ENCODE measurements around the gene THBS3.
"Not testable (repeated sequence)": the region's sequence is repeated elsewhere in the genome, so short reads cannot be mapped to it uniquely, and the experiment has no call there.

THBS3 gene

GRCh38 chr1:155167166-155168104 is 40.3 kb downstream of the THBS3 start:
- peak; percentile 88 for TF ChIP-seq CTCF (conservative IDR thresholded peaks at IDR 0.05; ENCODE audit: low read length)

GRCh38 chr1:155166471-155167165 is 41.1 kb downstream of the THBS3 start:
- no peak overlapping the region for H3K4me3 ChIP-seq (ENCODE audit: low read length)
- no peak for TF ChIP-seq CTCF (conservative IDR thresholded peaks at IDR 0.05; ENCODE audit: low read length)
- peak; percentile 20 for DNase-seq (ENCODE audit: low read depth)

More at GRCh38 chr1:155167166-155168104, 40.3 kb downstream of the THBS3 start:
- no peak overlapping the region for H3K4me3 ChIP-seq (ENCODE audit: low read length)
- DNase-seq (ENCODE audit: low read depth): peak; percentile 68

- H3K4me3 ChIP-seq (ENCODE audit: low read length): no peak overlapping the region
- no peak for TF ChIP-seq CTCF (conservative IDR thresholded peaks at IDR 0.05; ENCODE audit: low read length)
- DNase-seq (ENCODE audit: low read depth): no peak
These were observed 41.6 kb downstream of the THBS3 start for GRCh38 chr1:155166051-155166470.

DNA sequence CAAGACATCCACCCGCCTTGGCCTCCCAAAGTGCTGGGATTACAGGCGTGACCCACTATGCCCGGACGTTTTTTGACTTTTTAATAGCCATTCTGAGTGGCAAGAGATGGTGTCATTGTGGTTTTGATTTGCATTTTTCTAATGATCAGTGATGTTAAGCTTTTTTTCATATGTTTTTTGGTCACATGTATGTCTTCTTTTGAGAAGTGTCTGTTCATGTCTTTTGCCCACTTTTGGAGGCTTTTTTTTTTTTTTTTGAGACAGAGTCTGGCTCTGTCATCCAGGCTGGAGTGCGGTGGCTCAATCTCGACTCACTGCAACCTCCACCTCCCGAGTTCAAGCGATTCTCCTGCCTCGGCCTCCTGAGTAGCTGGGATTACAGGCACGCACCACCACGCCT is 43.1 kb downstream of the THBS3 start:
- DNase-seq (ENCODE audit: low read depth); H3K4me3 ChIP-seq (ENCODE audit: low read length): not testable (repeated sequence)

- H3K4me3 ChIP-seq (ENCODE audit: low read length); DNase-seq (ENCODE audit: low read depth): not testable (repeated sequence)
These were observed 43.9 kb downstream of the THBS3 start for GRCh38 chr1:155163785-155164184.

GRCh38 chr1:155162631-155163030 is 45.1 kb downstream of the THBS3 start:
- DNase-seq (ENCODE audit: low read depth); H3K4me3 ChIP-seq (ENCODE audit: low read length): not testable (repeated sequence)

DNA sequence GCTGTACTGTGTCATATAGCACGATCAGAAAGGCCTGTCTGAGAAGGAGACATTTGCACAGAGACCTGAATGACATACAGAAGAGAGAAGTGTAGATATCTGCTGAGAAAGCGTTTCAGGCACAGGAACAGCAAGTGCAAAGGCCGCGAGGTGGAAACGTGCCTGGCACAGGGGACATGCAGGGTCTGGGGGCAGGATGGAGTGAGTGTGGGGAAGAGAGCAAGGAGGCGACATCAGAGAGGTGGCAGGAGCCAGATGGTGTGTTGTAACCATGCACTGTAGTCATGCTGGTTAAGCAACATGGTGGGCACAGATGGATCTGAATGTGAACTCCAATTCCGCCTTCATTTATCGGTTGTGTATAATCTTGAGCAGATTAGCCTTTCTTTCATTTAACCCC is 47.6 kb downstream of the THBS3 start:
- no peak for TF ChIP-seq CTCF (conservative IDR thresholded peaks at IDR 0.05; ENCODE audit: low read length)
- no peak overlapping the region for H3K4me3 ChIP-seq (ENCODE audit: low read length)
- DNase-seq (ENCODE audit: low read depth): no peak

DNA sequence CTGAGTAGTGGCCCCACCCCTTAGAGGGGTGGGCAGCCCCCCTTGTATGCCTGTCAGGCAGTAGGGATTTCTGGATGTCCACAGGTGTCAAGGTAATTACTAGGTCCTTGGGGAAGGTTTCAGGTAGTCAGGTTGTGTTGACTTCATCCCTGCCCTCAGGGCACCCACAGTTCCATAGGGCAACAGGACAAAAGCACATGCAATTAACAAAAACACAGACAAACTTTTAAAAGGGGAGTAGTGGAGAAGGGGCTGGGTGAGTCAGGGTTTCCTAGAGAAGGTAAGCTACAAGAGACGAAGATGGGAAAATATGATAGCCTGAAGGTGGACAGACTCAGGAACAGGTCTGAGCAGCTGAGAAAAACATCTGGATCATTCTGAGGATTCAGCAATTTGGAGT is 48.7 kb downstream of the THBS3 start:
- TF ChIP-seq CTCF (conservative IDR thresholded peaks at IDR 0.05; ENCODE audit: low read length): no peak
- no peak for DNase-seq (ENCODE audit: low read depth)

DNA sequence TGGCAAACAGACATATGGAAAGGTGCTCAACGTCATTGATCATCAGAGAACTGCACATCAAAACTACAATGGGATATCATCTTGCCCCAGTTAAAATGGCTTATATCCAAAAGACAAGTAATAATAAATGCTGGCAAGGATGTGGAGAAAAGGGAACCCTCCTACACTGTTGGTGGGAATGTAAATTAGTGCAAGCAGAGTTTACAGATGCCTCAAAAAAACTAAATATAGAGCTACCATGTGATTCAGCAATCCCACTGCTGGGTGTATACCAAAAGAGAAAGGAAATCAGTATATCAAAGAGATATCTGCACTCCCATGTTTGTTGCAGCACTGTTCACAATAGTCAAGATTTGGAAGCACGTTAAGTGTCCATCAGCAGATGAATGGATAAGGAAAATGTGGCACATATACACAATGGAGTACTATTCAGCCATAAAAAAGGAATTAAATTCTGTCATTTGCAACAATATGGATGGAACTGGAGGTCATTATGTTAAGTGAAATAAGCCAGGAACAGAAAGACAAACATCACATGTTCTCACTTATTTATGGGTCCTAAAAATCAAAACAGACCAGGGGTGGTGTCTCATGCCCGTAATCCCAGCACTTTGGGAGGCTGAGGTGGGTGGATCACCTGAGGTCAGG is 51.6 kb downstream of the THBS3 start:
- not testable (repeated sequence) for DNase-seq (ENCODE audit: low read depth); H3K4me3 ChIP-seq (ENCODE audit: low read length)

More for the DNA sequence above, 48.7 kb downstream of the THBS3 start:
- H3K4me3 ChIP-seq (ENCODE audit: low read length): no peak overlapping the region
